Esophagus squamous epithelium (tissue), 5 donors: ENCODE measurements around the gene RNF13. TPM values are rescaled to one million over a fixed set of nuclear protein-coding genes. Genes with fewer than 3 reads are reported as not detected.
A peak's percentile ranks its signal among the peaks of the same experiment; 100 is the strongest.

Experiments
- DNase-seq: peaks from one replicate; lab custom pipeline; 2025; lab: John Stamatoyannopoulos, UW
- H3K27ac ChIP-seq, 4 donors: fragments of 200-600 bp; sonication (generic); one replicate each; pipeline ENCODE4 v1.5.1; 2016 to 2019; ENCODE audit warnings: mild to moderate bottlenecking in 1 of 4
- H3K27me3 ChIP-seq, 4 donors: fragments of 200-600 bp; sonication (generic); 1 replicate in 3 of 4; 2 replicates in 1 of 4; pipeline versions ENCODE4 v1.5.1 to v1.6.0; 2017 to 2021; ENCODE audit warnings: antibody characterized with exemption in 1 of 4
- H3K36me3 ChIP-seq, 3 donors: fragments of 200-600 bp; sonication (generic); one replicate each; pipeline ENCODE4 v1.5.1; 2016 to 2019
- H3K4me1 ChIP-seq, 3 donors: fragments of 200-600 bp; sonication (generic); one replicate each; pipeline ENCODE4 v1.5.1; 2017 to 2019
- H3K4me3 ChIP-seq, 4 donors: fragments of 200-600 bp; sonication (generic); 1 replicate in 3 of 4; 2 replicates in 1 of 4; pipeline ENCODE4 v1.5.1; 2016 to 2019; ENCODE audit warnings: mild to moderate bottlenecking in 2 of 4, moderate library complexity in 1 of 4
- H3K9me3 ChIP-seq, 3 donors: fragments of 200-600 bp; sonication (generic); one replicate each; pipeline ENCODE4 v1.5.1; 2016 to 2019
- CTCF ChIP-seq, 6 experiments: fragments of 450-650 bp in 4 of 6; fragments of 200-600 bp in 2 of 6; sonication (generic) in 2 of 6; IDR thresholded peaks; one replicate each; pipeline ENCODE4 v1.5.1; 2016 to 2019; ENCODE audit warnings: antibody characterized with exemption in 6 of 6, mild to moderate bottlenecking in 4 of 6, moderate library complexity in 4 of 6
- POLR2A ChIP-seq, 4 donors: fragments of 450-650 bp; IDR thresholded peaks; one replicate each; pipeline ENCODE4 v1.6.1; 2017; ENCODE audit warnings: antibody characterized with exemption in 4 of 4, mild to moderate bottlenecking in 4 of 4, moderate library complexity in 3 of 4
- WGBS, 2 donors: methylation state at CpG; one replicate each; pipeline ENCODE4 v1.1.5; 2018; 5-methylcytosine and 5-hydroxymethylcytosine counted together
- intact Hi-C: fragments of 100-400 bp; cut with DNase I; formaldehyde crosslinking; loops from one replicate; pipeline ENCODE4 v1.15.0; 2022
- total RNA-seq, 4 donors: library from RNA; depleted of rRNA; stranded (reverse); fragments of >200 nt; gene quantifications; one replicate each; pipeline ENCODE4 v1.1.0, GENCODE V29; 2016
- donor health status: DM: yes; HTN: yes; CAD: no.

Gene RNF13
- total RNA-seq, 4 donors from 2014 or later: 17.4 to 70.4 (median 45.8) TPM

DNA sequence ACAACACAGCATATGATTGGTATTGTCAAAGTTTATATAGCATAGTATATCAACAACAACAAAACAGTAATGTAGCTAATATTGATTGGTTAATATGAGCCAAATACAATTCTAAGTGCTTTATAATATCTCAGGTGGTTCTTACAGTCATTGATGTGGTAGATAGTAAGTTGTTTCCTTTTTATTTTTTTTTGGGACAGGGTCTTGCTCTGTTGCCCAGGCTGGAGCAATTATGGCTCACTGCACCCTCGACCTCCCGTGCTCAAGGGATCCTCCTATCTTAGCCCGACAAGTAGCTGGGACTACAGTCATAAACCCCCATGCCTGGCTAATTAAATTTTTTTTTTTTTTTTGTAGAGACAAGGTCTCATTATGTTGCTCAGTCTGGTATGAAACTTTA is 2.7 kb downstream of the RNF13 start:
- intact Hi-C loops: no loop called here
- H3K4me1 ChIP-seq: peaks cover 17 to 72% (median 28%) of the 10 kb centered on the region in 3 donors
- TF ChIP-seq CTCF (IDR thresholded peaks at IDR 0.05) (no peak), POLR2A (IDR thresholded peaks at IDR 0.05) (no peak)
- no peaks in the 10 kb centered on the region for H3K9me3 ChIP-seq
- no peaks in the 10 kb centered on the region for H3K27me3 ChIP-seq
- 83 to 100% methylated on average over 3 of the region's 3 CpGs for WGBS, 2 donors
- H3K4me3 ChIP-seq: no peak overlapping the region
- H3K27ac ChIP-seq: peak overlapping the region in 2 of 4 donors; percentile 40 to 42
- no peak for DNase-seq
- H3K36me3 ChIP-seq: no peaks in the 10 kb centered on the region

- no peaks in the 10 kb centered on the region for H3K9me3 ChIP-seq
- H3K27ac ChIP-seq: peak overlapping the region in 1 of 4 donors; percentile 42
- 27 to 52% methylated on average over 3 of the region's 3 CpGs for WGBS, 2 donors
- no peak for DNase-seq
- H3K4me3 ChIP-seq: no peak overlapping the region
- no peaks in the 10 kb centered on the region for H3K27me3 ChIP-seq
- no peaks in the 10 kb centered on the region for H3K36me3 ChIP-seq
- H3K4me1 ChIP-seq: peaks cover 13 to 66% (median 28%) of the 10 kb centered on the region in 3 donors
- TF ChIP-seq POLR2A (IDR thresholded peaks at IDR 0.05): no peak
- no peak for TF ChIP-seq CTCF (IDR thresholded peaks at IDR 0.05)
- intact Hi-C loops: no loop called here
These were observed 3.3 kb downstream of the RNF13 start for GRCh38 chr3:149816311-149816710.

DNA sequence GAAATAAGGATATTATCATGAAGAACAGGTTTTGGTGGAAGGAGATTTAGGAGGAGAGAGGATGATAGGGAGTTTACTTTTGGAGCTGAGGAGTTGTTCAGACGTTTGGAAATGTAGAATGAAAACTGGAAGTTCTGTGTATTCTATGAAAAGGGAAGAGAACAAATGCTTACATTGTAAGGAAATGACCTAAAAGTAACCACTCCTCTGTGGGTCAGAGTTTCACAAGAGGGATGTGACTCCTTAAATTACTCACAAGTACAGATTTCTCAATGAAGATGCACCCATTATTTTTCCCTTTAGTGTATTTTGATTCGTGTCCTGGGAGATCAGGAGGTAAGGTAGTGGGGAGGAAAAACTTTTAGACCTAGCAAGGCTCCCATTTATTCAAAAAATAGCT is 4.0 kb downstream of the RNF13 start:
- Histone ChIP-seq H3K4me1 (peaks cover 11 to 60% (median 26%) of the 10 kb centered on the region in 3 donors), H3K4me3 (no peak overlapping the region), H3K27me3 (no peaks in the 10 kb centered on the region), H3K9me3 (peaks cover 0 to 2% (median 0%) of the 10 kb centered on the region in 3 donors), H3K27ac (peak overlapping the region in 3 of 4 donors; percentile 34 to 46 (median 42)), H3K36me3 (no peaks in the 10 kb centered on the region)
- TF ChIP-seq POLR2A (IDR thresholded peaks at IDR 0.05) (peak in 1 of 4 donors; percentile 11), CTCF (IDR thresholded peaks at IDR 0.05) (no peak)
- DNase-seq: no peak
- WGBS, 2 donors: 22 to 25% methylated on average over 2 of the region's 2 CpGs
- intact Hi-C loops: no loop called here

GRCh38 chr3:149819432-149819831 is 6.4 kb downstream of the RNF13 start:
- H3K27me3 ChIP-seq: no peaks in the 10 kb centered on the region
- no peaks in the 10 kb centered on the region for H3K36me3 ChIP-seq
- TF ChIP-seq CTCF (IDR thresholded peaks at IDR 0.05) (no peak), POLR2A (IDR thresholded peaks at IDR 0.05) (no peak)
- no peak overlapping the region for H3K4me3 ChIP-seq
- 73 to 74% methylated on average over 1 of the region's 1 CpG for WGBS, 2 donors
- H3K4me1 ChIP-seq: peaks cover 7 to 49% (median 19%) of the 10 kb centered on the region in 3 donors
- H3K27ac ChIP-seq: no peak overlapping the region
- intact Hi-C loops: no loop called here
- H3K9me3 ChIP-seq: peaks cover 0 to 4% (median 0%) of the 10 kb centered on the region in 3 donors
- no peak for DNase-seq

DNA sequence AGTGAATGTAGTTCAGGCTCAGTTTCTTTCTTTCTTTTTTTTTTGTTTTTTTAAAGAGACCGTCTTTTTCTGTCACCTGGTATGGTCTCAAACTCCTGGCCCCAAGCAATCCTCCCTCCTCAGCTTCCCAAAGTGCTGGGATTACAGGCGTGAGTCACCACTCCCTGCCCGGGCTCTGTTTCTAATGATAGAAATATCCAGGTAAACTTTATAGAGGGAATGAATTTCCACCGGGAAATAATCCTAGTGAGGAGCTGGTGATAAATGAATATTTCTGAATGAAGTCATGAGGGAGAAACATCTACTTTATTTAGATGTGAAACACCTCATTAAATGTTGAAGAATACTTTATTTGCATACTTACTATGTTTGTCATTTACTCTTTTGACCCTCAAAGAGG is 7.2 kb downstream of the RNF13 start:
- intact Hi-C loops: no loop called here

More for the DNA sequence above, 7.2 kb downstream of the RNF13 start:
- WGBS, 2 donors: 43 to 46% methylated on average over 4 of the region's 4 CpGs
- Histone ChIP-seq H3K4me3 (no peak overlapping the region), H3K36me3 (no peaks in the 10 kb centered on the region), H3K4me1 (peaks cover 7 to 45% (median 15%) of the 10 kb centered on the region in 3 donors), H3K27me3 (no peaks in the 10 kb centered on the region), H3K27ac (no peak overlapping the region), H3K9me3 (peaks cover 0 to 4% (median 0%) of the 10 kb centered on the region in 3 donors)
- DNase-seq: no peak
- TF ChIP-seq CTCF (IDR thresholded peaks at IDR 0.05) (no peak), POLR2A (IDR thresholded peaks at IDR 0.05) (no peak)
